GM10248 (cell line): ENCODE data around the gene FBXO30.

ENCODE experiments used
- CTCF ChIA-PET: fragments of 300-600 bp; sonication (Branson Sonifier 250); formaldehyde crosslinking; extraction: SDS; loops from one replicate; lab custom pipeline; 2021; ENCODE audit warnings: antibody characterized with exemption; lab: Yijun Ruan, JAX
- POLR2A ChIA-PET: fragments of 350-650 bp; sonication (Branson Sonifier 250); formaldehyde crosslinking; extraction: SDS; loops from one replicate; lab custom pipeline; 2020; ENCODE audit warnings: antibody characterized with exemption; lab: Yijun Ruan, JAX
- DNase-seq: peaks from one replicate; pipeline ENCODE4 v3.0.0; 2012; ENCODE audit errors: extremely low spot score
- CTCF ChIP-seq: IDR thresholded peaks from 2 replicates; pipeline ENCODE4 v1.5.1; 2012; ENCODE audit warnings: mild to moderate bottlenecking, low read depth; ENCODE audit errors: extremely low read depth, missing control alignments, control extremely low read depth

FBXO30 gene

GRCh38 chr6:145836772-145837171, 22.2 kb upstream of the FBXO30 start:
- DNase-seq = no peak
- ChIA-PET POLR2A (no interaction called here), CTCF (interaction anchor here (0.8 kb wide), 1 partner anchor 10 kb away, joined by 3 read pairs; no protein-coding TSS in a partner anchor)
- no peak for TF ChIP-seq CTCF

- CTCF ChIA-PET = no interaction called here
- TF ChIP-seq CTCF = no peak
- DNase-seq = no peak
- POLR2A ChIA-PET = no interaction called here
Measured at GRCh38 chr6:145836170-145836569, 21.6 kb upstream of the FBXO30 start.

- TF ChIP-seq CTCF = no peak
- POLR2A ChIA-PET = no interaction called here
- CTCF ChIA-PET = interaction anchor here (1.0 to 1.2 kb wide), 2 partner anchors 11 to 12 kb away, joined by 3 to 5 read pairs; no protein-coding TSS in a partner anchor
- no peak for DNase-seq
Measured at GRCh38 chr6:145830612-145831011, 16.0 kb upstream of the FBXO30 start.

- no peak for TF ChIP-seq CTCF
- CTCF ChIA-PET = interaction anchor here (0.8 kb wide), 1 partner anchor 16 kb away, joined by 3 read pairs; the partner anchor contains the start of gene FBXO30
- POLR2A ChIA-PET = no interaction called here
- DNase-seq = no peak
Measured at GRCh38 chr6:145829950-145830349, 15.4 kb upstream of the FBXO30 start.

DNA sequence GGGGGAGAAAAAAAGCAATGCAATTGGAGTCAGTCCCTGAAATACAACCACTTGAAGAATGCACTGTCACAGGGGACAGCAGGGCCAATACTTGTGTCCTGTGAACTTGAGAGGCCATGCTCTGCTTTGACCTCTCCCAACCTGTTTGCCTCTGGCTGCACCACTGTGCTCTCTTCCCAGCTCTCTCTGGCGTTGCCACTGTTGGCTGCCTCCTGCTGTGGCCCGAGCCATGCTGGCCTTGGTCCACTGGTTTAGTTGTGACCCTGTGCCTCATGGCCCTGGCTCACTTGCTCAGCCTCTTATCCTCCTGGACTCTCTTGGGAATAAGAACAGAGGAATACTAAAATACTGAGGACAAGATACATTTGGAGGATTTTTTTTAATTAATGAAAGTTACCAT, 14.5 kb upstream of the FBXO30 start:
- TF ChIP-seq CTCF = no peak
- no peak for DNase-seq
- ChIA-PET CTCF (interaction anchor here (0.8 kb wide), 1 partner anchor 15 kb away, joined by 3 read pairs; the partner anchor contains the start of gene FBXO30), POLR2A (no interaction called here)

GRCh38 chr6:145824344-145824743, 9.7 kb upstream of the FBXO30 start:
- ChIA-PET POLR2A (no interaction called here), CTCF (interaction anchor here (0.9 to 1.7 kb wide), 4 partner anchors 9 to 185 kb away, joined by 3 to 7 read pairs (median 3); partner anchors contain the start of gene FBXO30)
- TF ChIP-seq CTCF = no peak
- DNase-seq = no peak
